Measurements from ENCODE around the gene MIXL1.
"Not testable (repeated sequence)": the region's sequence is repeated elsewhere in the genome, so short reads cannot be mapped to it uniquely, and the experiment has no call there.

Gene MIXL1

GRCh38 chr1:226215239-226215638 lies 8.2 kb upstream of the MIXL1 start:
- DNase-seq (ENCODE audit: low read depth) = no peak

- no peak for DNase-seq (ENCODE audit: low read depth)
Measured at GRCh38 chr1:226216056-226216455, 7.4 kb upstream of the MIXL1 start.

- no peak for DNase-seq (ENCODE audit: low read depth)
Measured at GRCh38 chr1:226217273-226217672, 6.2 kb upstream of the MIXL1 start.

DNA sequence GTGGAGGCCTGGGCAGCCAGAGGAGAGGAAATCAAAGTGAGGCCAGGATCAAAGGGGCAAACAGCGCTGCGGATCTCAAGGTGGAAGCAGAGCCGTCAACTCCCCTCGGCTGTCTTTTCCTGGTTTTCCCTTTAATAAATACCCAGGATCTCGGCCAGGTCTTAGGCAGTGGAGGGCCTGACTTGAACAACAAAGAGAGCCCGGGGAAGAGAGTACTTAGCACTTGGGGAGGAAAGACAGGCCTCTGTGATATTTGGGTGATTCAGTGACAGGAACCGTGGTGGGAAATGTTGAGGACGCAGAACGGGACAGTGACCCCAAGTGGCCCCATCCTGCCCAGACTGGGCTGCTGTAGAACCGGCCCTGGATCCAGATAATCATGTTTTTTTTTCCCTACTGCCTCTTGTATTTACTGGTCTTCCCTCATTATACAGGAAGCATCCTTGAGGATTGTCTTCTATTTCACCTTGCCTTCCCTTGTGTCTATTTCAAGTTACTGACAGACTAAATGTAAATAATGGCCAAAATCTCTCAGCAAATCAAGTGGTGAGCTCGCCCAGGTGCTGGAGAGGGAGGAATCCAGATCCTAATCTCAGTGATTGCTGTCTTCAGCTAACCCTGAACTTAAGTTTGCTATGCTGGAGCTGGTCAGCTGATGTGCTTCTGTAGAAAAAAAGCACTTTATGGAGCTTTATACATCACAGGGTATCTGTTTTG lies 2.8 kb upstream of the MIXL1 start:
- DNase-seq (ENCODE audit: low read depth) = no peak

GRCh38 chr1:226222686-226223085 lies 778 bp upstream of the MIXL1 start:
- DNase-seq (ENCODE audit: low read depth) = no peak

DNA sequence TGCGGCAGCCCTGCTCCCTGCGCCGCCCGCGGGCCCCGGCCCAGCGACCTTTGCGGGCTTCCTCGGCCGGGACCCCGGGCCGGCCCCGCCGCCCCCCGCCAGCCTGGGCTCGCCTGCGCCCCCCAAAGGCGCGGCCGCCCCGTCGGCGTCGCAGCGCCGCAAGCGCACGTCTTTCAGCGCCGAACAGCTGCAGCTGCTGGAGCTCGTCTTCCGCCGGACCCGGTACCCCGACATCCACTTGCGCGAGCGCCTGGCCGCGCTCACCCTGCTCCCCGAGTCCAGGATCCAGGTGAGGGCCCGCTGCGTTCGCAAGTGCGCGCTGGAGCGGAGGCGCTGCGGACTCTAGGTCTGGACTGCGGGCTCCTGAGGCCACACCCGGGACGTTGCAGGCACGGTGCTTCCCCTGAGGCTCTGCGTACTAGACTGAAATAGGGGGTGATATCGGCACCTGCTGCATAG lies 351 bp downstream of the MIXL1 start:
- no peak for DNase-seq (ENCODE audit: low read depth)

DNA sequence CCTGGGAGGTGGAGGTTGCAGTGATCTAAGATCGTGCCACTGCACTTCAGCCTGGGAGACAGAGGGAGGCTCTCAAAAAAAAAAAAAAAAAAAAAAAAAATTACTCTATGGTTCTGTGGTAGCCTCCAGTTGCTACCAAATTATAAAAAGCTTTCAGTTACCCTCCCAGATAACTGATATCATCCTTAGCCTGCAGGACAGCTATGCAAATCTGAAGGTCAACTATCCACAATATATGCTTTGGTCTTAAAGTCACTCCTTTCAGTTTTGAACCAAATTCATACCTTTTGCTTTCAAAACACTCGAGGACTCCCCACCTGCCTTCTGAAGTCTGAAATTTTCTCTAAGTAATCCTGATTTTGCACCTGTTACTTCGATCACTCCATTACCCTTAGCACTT lies 3.1 kb downstream of the MIXL1 start:
- DNase-seq (ENCODE audit: low read depth) = no peak

DNA sequence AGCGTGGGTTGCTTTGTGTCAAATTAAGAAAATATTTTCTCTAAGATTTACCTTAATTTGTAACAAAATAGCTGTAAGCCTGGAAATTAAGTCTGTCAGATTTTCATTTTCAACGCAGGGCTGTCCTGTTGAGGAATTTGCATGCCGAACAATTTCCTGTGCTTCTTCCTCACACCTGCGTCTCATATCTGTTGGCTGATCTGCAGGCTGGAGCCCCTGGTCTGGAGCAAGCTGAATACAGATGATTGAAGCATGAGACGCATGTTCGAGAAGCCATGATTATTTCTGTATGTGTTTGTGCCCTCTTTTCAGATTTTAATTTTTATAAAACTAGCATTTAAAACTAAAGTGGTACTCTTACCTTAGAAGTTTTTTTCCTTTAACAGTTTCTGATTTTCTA lies 9.8 kb downstream of the MIXL1 start:
- DNase-seq (ENCODE audit: low read depth) = no peak

- peak; percentile 30 for DNase-seq (ENCODE audit: low read depth)
Measured at GRCh38 chr1:226233806-226234205, 10.3 kb downstream of the MIXL1 start.

- no peak for DNase-seq (ENCODE audit: low read depth)
Measured at GRCh38 chr1:226236826-226237225, 13.4 kb downstream of the MIXL1 start.

- DNase-seq (ENCODE audit: low read depth) = no peak
Measured at GRCh38 chr1:226239421-226239820, 16.0 kb downstream of the MIXL1 start.

GRCh38 chr1:226248091-226248490 lies 24.6 kb downstream of the MIXL1 start:
- DNase-seq (ENCODE audit: low read depth) = no peak

- DNase-seq (ENCODE audit: low read depth) = no peak
Measured at GRCh38 chr1:226248796-226249195, 25.3 kb downstream of the MIXL1 start.

GRCh38 chr1:226250511-226250910 lies 27.0 kb downstream of the MIXL1 start:
- no peak for DNase-seq (ENCODE audit: low read depth)

DNA sequence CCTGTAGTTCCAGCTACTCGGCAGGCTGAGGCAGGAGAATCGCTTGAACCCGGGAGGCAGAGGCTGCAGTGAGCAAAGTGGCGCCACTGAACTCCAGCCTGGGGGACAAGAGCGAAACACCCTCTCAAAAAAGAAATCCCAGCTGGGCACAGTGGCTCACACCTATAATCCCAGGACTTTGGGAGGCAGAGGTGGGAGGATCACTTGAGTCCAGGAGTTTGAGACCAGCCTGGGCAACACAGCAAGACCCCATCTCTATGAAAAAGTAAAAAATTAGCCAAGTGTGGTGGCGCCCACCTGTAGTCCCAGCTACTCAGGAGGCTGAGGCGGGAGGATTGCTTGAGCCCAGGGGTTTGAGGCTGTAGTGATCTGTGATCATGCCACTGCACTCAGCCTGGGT lies 29.4 kb downstream of the MIXL1 start:
- not testable (repeated sequence) for DNase-seq (ENCODE audit: low read depth)

DNA sequence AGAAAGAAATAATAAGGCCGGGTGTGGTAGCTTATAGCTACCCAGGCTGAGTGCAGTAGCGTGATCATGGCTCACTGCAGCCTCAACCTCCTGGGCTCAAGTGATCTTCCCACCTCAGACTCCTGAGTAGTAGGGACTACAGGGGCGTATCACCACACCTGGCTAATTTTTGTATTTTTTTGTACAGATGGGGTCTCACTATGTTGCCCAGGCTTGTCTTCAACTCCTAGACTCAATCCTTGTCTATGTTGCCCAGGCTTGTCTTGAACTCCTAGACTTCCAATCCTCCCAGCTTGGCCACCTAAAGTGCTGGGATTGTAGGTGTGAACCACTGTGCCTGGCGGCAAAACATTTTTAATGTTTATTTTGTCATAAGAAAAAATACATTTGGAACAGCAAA lies 30.5 kb downstream of the MIXL1 start:
- no peak for DNase-seq (ENCODE audit: low read depth)

DNA sequence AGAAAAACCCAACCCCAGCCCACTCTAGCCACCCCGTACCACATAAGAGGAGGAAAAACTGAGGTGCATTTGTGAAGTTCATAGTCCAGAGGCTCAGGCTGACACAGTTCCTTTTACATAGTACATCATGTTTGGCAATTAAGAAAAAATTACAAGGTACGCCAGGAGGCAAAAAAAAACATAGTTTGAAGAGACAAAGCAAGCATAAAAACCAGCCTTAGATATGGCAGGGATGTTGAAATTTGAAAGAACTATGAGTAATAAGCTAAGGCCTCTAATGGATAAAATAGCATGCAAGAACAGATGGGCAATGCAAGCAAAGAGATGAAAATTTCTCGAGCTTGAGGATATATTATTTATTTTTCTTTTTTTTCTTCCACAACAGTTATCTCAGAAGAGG lies 31.9 kb downstream of the MIXL1 start:
- no peak for DNase-seq (ENCODE audit: low read depth)

DNA sequence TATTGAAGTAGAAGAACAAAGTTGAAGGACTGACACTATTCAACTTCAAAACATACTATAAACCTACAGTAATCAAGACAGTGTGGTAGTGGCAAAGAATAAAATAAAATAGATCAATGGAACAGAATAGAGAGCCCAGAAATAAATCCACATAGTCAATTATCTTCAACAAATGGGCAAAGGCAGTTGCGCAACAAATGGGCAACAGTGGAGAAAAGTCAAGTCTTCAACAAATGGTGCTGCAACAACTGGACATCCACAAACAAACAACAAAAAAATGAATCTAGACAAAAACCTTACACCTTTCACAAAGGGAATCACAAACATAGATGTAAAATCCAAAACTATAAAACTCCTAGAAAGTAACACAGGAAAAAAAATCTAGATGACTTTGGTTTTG lies 38.4 kb downstream of the MIXL1 start:
- no peak for DNase-seq (ENCODE audit: low read depth)

GRCh38 chr1:226268421-226269124 lies 45.1 kb downstream of the MIXL1 start:
- no peak for DNase-seq (ENCODE audit: low read depth)

GRCh38 chr1:226272233-226272902 lies 48.9 kb downstream of the MIXL1 start:
- not testable (repeated sequence) for DNase-seq (ENCODE audit: low read depth)

DNA sequence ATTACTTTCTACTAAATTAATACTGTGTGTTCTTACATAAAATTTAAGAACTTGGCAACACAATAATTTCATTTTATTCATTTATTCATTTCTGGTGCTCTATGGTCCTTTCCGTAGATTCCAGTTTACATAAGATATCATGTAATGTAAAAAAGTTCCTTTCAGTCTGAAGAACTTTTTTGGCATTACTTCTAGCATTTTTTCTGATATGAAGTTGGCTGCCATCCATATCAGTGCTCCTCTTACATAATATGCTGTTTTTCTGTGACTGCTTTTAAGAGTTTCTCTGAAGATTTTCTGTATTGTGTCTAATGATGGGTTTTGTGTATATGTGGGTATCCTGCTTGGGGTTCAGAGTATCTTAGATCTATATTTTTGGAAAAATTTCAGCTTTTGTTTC lies 50.7 kb downstream of the MIXL1 start:
- DNase-seq (ENCODE audit: low read depth) = no peak

DNA sequence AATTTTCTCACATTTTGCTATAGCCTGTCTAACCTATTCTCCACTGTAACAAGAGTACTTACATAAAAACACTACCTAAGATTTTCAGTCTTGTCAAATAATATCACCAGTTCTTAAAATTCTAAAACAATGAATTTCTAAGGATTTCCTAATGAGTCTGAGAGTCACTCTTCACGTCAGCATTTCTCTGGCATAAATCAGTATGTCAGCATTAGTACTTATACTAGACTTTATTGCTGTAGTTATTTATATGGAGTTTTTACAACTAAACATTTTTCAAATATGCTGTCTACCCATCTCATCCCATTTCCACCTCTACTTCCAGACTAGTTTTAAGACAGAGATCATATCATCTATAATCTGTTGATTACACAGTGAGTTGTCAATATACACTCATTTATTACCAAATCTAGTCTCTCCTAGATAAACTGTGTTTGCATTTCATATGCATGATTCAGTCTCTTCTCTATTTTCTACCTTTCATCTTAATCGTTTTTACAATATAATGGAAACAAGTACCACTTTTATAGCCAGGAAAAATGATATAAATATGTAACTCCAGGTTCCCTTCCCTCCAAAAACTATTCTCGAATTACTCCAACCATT lies 52.7 kb downstream of the MIXL1 start:
- no peak for DNase-seq (ENCODE audit: low read depth)
